OCI-LY7 (cell line): ENCODE data around the gene TTC39A. TPM values are rescaled to one million over a fixed set of nuclear protein-coding genes. Genes with fewer than 3 reads are reported as not detected.

Source experiments
- BruUV-seq: library from RNA; stranded (reverse); fragments of 400-500 nt; replicated peaks from 2 replicates; lab custom pipeline; 2021; lab: Mats Ljungman, UMichigan
- CTCF ChIA-PET: fragments of 300-600 bp; sonication (Branson Sonifier 250); formaldehyde crosslinking; loops from one replicate; lab custom pipeline; 2022; ENCODE audit warnings: antibody characterized with exemption; ENCODE audit not compliant: unreplicated experiment; lab: Charles Lee
- POLR2A ChIA-PET: fragments of 300-600 bp; sonication (Branson Sonifier 250); formaldehyde crosslinking; loops from one replicate; lab custom pipeline; 2022; ENCODE audit warnings: antibody characterized with exemption; lab: Charles Lee
- DNase-seq: peaks from one replicate; pipeline ENCODE4 v3.0.0-alpha.2; 2015; ENCODE audit warnings: low spot score
- H2AFZ ChIP-seq: fragments of 200-600 bp; sonication (generic), shearing (Covaris generic); 2 replicates; pipeline ENCODE4 v1.6.1; 2014; ENCODE audit warnings: mild to moderate bottlenecking, antibody characterized with exemption, low read length, moderate library complexity
- H3K27ac ChIP-seq: fragments of 200-600 bp; sonication (generic); 2 replicates; pipeline ENCODE4 v1.5.1; 2014; ENCODE audit warnings: mixed run types, low read depth, mild to moderate bottlenecking, moderate library complexity, low read length, inconsistent platforms; ENCODE audit not compliant: poor library complexity, severe bottlenecking
- H3K36me3 ChIP-seq: fragments of 200-600 bp; sonication (generic); 2 replicates; pipeline ENCODE4 v1.6.1; 2014; ENCODE audit warnings: mild to moderate bottlenecking, antibody characterized with exemption, low read length, moderate library complexity, mixed read lengths; ENCODE audit not compliant: insufficient read depth
- H3K4me1 ChIP-seq: fragments of 200-600 bp; sonication (generic); 2 replicates; pipeline ENCODE4 v1.5.1; 2014; ENCODE audit warnings: mild to moderate bottlenecking, low read length; ENCODE audit not compliant: insufficient read depth, poor library complexity, severe bottlenecking
- H3K4me2 ChIP-seq: fragments of 200-600 bp; sonication (generic); 2 replicates; pipeline ENCODE4 v1.6.1; 2014; ENCODE audit warnings: mild to moderate bottlenecking, low read length
- H3K4me3 ChIP-seq: fragments of 200-600 bp; sonication (generic); 2 replicates; pipeline ENCODE4 v1.5.1; 2014; ENCODE audit warnings: mild to moderate bottlenecking, low read depth, low read length; ENCODE audit not compliant: poor library complexity, severe bottlenecking
- H3K79me2 ChIP-seq: fragments of 200-600 bp; sonication (generic); 2 replicates; pipeline ENCODE4 v1.6.1; 2016; ENCODE audit warnings: low read depth, mild to moderate bottlenecking, low read length, moderate library complexity, mixed read lengths; ENCODE audit not compliant: insufficient read depth
- H3K9me2 ChIP-seq: fragments of 200-600 bp; sonication (generic); 2 replicates; pipeline ENCODE4 v1.6.1; 2016; ENCODE audit warnings: mild to moderate bottlenecking, low read length, mixed read lengths; ENCODE audit not compliant: insufficient read depth
- H3K9me3 ChIP-seq: fragments of 200-600 bp; sonication (generic); 2 replicates; pipeline ENCODE4 v1.6.1; 2014; ENCODE audit warnings: mild to moderate bottlenecking, mixed run types, low read length, mixed read lengths
- H4K20me1 ChIP-seq: fragments of 200-600 bp; sonication (generic); 2 replicates; pipeline ENCODE4 v1.6.1; 2014; ENCODE audit warnings: mild to moderate bottlenecking, antibody characterized with exemption, low read length, moderate library complexity, mixed read lengths; ENCODE audit not compliant: insufficient read depth
- CTCF ChIP-seq: fragments of 200-600 bp; sonication (generic); conservative IDR thresholded peaks from 2 replicates; pipeline ENCODE4 v1.5.1; 2014; ENCODE audit warnings: mild to moderate bottlenecking, antibody characterized with exemption, low read length, moderate library complexity, mixed read lengths
- EZH2phosphoT487 ChIP-seq: fragments of 200-600 bp; sonication (generic); IDR thresholded peaks from 2 replicates; pipeline ENCODE4 v1.6.1; 2018; ENCODE audit warnings: low read depth, borderline replicate concordance, mild to moderate bottlenecking, mixed run types, antibody characterized with exemption, low read length, moderate library complexity, mixed read lengths
- intact Hi-C: fragments of 100-400 bp; cut with micrococcal nuclease; formaldehyde crosslinking; loops from one replicate; pipeline ENCODE4 v1.10.0; 2022; ENCODE audit not compliant: unreplicated experiment
- total RNA-seq, 2 experiments: library from RNA; depleted of rRNA in 1 of 2; stranded (reverse); fragments of >200 nt in 1 of 2; shearing (Covaris generic) in 1 of 2; gene quantifications; 2 replicates each; pipeline ENCODE4 v1.2.3, GENCODE V29; 2014 to 2022

The TTC39A gene
- total RNA-seq, 2 experiments from 2014 or later, result not detected

GRCh38 chr1:51301152-51301843 lies 29.1 kb downstream of the TTC39A start:
- Histone ChIP-seq H3K36me3 (no peaks in the 10 kb centered on the region), H3K4me3 (no peak overlapping the region), H3K4me1 (peaks cover 4% of the 10 kb centered on the region), H3K27ac (no peak overlapping the region), H3K9me3 (no peaks in the 10 kb centered on the region), H3K4me2 (no peak overlapping the region), H3K9me2 (no peaks in the 10 kb centered on the region), H3K79me2 (no peaks in the 10 kb centered on the region), H2AFZ (no peak overlapping the region), H4K20me1 (no peaks in the 10 kb centered on the region)
- TF ChIP-seq EZH2phosphoT487 (no peak), CTCF (no peak)
- no TSS peak for BruUV-seq
- DNase-seq, result no peak
- ChIA-PET POLR2A (no interaction called here), CTCF (no interaction called here)
- intact Hi-C loops, result no loop called here

GRCh38 chr1:51299981-51300670 lies 30.2 kb downstream of the TTC39A start:
- no peak overlapping the region for H3K4me2 ChIP-seq
- no peak overlapping the region for H2AFZ ChIP-seq
- H3K27ac ChIP-seq, result no peak overlapping the region
- POLR2A ChIA-PET, result no interaction called here
- H3K4me3 ChIP-seq, result no peak overlapping the region
- no peaks in the 10 kb centered on the region for H3K9me3 ChIP-seq
- CTCF ChIA-PET, result no interaction called here
- intact Hi-C loops, result loop anchor here (10.0 kb wide), 1 partner anchor 105 kb away; no protein-coding TSS in a partner anchor
- peaks cover 4% of the 10 kb centered on the region for H3K4me1 ChIP-seq
- H3K9me2 ChIP-seq, result no peaks in the 10 kb centered on the region
- BruUV-seq, result no TSS peak
- no peaks in the 10 kb centered on the region for H4K20me1 ChIP-seq
- H3K36me3 ChIP-seq, result no peaks in the 10 kb centered on the region
- H3K79me2 ChIP-seq, result no peaks in the 10 kb centered on the region
- no peak for DNase-seq
- TF ChIP-seq EZH2phosphoT487, result no peak
- TF ChIP-seq CTCF, result no peak
